Measurements from ENCODE around the gene FOXL1. TPM values are rescaled to one million over a fixed set of nuclear protein-coding genes. Genes with fewer than 3 reads are reported as not detected.

Gene FOXL1
- total RNA-seq, 2 donors from 2014 or later = 0.37 TPM; not detected in 1

DNA sequence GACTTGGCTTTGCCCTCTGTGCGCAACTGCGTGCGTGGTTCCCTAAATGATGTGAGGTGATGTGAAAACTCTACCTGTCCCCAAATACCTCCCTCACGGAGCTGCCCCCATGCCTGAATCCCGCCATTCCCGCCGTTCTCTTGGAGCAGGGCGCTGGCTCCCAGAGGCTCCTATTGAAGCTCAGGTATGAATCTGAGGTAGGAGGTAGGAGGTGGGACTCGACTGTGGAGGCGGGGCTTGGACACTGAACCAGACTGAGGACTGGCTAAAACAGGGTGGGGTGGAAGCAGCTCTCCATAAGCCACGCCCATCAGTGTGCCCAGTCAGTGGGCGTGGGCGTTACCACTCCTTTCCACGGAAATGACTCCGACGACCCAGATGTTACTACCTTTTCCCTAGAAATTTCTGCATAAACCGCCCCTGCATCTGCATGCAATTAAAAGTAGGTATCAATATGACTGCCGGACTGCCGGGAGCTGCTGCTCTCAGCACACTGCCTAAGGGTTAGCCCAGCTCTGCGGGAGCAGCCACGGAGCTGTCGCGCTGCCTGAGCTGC is 41.0 kb downstream of the FOXL1 start:
- no peak overlapping the region for H3K27ac ChIP-seq (ENCODE audit: low read depth, low read length)
- H3K27ac Mint-ChIP-seq = no peak overlapping the region
- H3K4me1 ChIP-seq (ENCODE audit: control insufficient read depth, insufficient read depth, low read length) = no peaks in the 10 kb centered on the region
- TF ChIP-seq, protein P1, sequence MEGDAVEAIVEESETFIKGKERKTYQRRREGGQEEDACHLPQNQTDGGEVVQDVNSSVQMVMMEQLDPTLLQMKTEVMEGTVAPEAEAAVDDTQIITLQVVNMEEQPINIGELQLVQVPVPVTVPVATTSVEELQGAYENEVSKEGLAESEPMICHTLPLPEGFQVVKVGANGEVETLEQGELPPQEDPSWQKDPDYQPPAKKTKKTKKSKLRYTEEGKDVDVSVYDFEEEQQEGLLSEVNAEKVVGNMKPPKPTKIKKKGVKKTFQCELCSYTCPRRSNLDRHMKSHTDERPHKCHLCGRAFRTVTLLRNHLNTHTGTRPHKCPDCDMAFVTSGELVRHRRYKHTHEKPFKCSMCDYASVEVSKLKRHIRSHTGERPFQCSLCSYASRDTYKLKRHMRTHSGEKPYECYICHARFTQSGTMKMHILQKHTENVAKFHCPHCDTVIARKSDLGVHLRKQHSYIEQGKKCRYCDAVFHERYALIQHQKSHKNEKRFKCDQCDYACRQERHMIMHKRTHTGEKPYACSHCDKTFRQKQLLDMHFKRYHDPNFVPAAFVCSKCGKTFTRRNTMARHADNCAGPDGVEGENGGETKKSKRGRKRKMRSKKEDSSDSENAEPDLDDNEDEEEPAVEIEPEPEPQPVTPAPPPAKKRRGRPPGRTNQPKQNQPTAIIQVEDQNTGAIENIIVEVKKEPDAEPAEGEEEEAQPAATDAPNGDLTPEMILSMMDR (conservative IDR thresholded peaks at IDR 0.05) = no peak
- no peak overlapping the region for H3K4me3 ChIP-seq (ENCODE audit: low read length)
- no peaks in the 10 kb centered on the region for H3K9me3 Mint-ChIP-seq
- no peaks in the 10 kb centered on the region for H3K36me3 ChIP-seq (ENCODE audit: control insufficient read depth, insufficient read depth, low read length)
- no peaks in the 10 kb centered on the region for H3K27me3 ChIP-seq (ENCODE audit: control insufficient read depth, insufficient read depth, low read length, poor library complexity, severe bottlenecking)
- no peaks in the 10 kb centered on the region for H3K9me3 ChIP-seq (ENCODE audit: control insufficient read depth, low read length)
- DNase-seq = no peak
- no peak overlapping the region for H3K9ac ChIP-seq (ENCODE audit: extremely low read depth, low read length, poor library complexity, severe bottlenecking)
- peaks cover 9% of the 10 kb centered on the region for H3K4me1 Mint-ChIP-seq
- H3K36me3 Mint-ChIP-seq (ENCODE audit: low read depth) = no peaks in the 10 kb centered on the region
- H3K4me3 Mint-ChIP-seq = no peak overlapping the region
- no peaks in the 10 kb centered on the region for H3K27me3 Mint-ChIP-seq (ENCODE audit: insufficient read depth)
- WGBS, 2 experiments (ENCODE audit: insufficient coverage in 1 of 2, insufficient read length in 1 of 2) = 91 to 93% methylated on average over 11 to 23 of the region's 23 CpGs

DNA sequence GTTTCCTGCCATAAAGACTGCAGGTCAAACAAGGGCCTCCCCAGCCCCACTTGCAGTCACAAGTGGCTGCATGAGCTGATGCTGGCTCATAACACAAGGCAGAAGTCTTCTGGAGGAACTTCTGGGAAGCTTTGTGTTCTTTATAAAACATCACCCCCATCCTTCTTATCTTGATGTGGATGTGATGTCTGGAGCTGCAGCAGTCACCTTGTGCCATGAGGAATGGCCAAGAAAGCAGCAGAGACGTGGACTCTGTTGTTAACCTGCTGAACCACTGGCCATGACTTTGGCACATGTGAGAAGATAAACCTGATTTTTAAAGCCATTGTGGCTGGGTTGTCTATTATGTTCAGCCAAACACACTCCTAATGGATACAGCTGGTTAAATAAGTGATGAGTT is 41.8 kb downstream of the FOXL1 start:
- no peaks in the 10 kb centered on the region for H3K9me3 Mint-ChIP-seq
- 86 to 97% methylated on average over 1 of the region's 1 CpG for WGBS, 2 experiments (ENCODE audit: insufficient coverage in 1 of 2, insufficient read length in 1 of 2)
- H3K36me3 Mint-ChIP-seq (ENCODE audit: low read depth) = no peaks in the 10 kb centered on the region
- H3K4me3 Mint-ChIP-seq = no peak overlapping the region
- TF ChIP-seq, protein P1 (conservative IDR thresholded peaks at IDR 0.05) = no peak
- H3K4me3 ChIP-seq (ENCODE audit: low read length) = no peak overlapping the region
- no peaks in the 10 kb centered on the region for H3K36me3 ChIP-seq (ENCODE audit: control insufficient read depth, insufficient read depth, low read length)
- H3K27me3 ChIP-seq (ENCODE audit: control insufficient read depth, insufficient read depth, low read length, poor library complexity, severe bottlenecking) = no peaks in the 10 kb centered on the region
- no peak for DNase-seq
- H3K27ac Mint-ChIP-seq = no peak overlapping the region
- H3K27ac ChIP-seq (ENCODE audit: low read depth, low read length) = no peak overlapping the region
- no peaks in the 10 kb centered on the region for H3K4me1 ChIP-seq (ENCODE audit: control insufficient read depth, insufficient read depth, low read length)
- no peaks in the 10 kb centered on the region for H3K27me3 Mint-ChIP-seq (ENCODE audit: insufficient read depth)
- peaks cover 3% of the 10 kb centered on the region for H3K4me1 Mint-ChIP-seq
- no peaks in the 10 kb centered on the region for H3K9me3 ChIP-seq (ENCODE audit: control insufficient read depth, low read length)
- H3K9ac ChIP-seq (ENCODE audit: extremely low read depth, low read length, poor library complexity, severe bottlenecking) = no peak overlapping the region

DNA sequence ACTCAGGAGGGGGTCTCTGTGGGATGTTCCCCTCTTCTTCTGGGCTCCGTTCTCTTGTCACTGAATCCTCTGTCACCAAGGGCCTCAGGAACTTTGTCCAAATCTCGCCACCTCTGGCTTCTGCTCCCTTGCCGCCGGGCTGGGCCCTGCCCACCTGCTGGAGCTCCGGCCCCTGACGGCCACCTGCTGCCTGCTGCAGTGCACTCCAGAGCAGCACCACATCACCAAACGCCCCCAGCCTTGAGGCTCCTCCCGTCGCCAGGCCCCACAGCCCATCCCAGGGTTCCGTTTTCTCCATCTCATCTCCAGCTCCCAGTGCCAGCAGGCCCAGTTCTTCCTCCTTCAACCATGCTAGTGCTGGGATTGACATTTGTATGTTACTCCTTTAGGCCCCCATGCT is 43.6 kb downstream of the FOXL1 start:
- Histone ChIP-seq H3K27ac (ENCODE audit: low read depth, low read length) (no peak overlapping the region), H3K27me3 (ENCODE audit: control insufficient read depth, insufficient read depth, low read length, poor library complexity, severe bottlenecking) (no peaks in the 10 kb centered on the region), H3K9ac (ENCODE audit: extremely low read depth, low read length, poor library complexity, severe bottlenecking) (no peak overlapping the region), H3K36me3 (ENCODE audit: control insufficient read depth, insufficient read depth, low read length) (no peaks in the 10 kb centered on the region), H3K4me3 (ENCODE audit: low read length) (no peak overlapping the region), H3K4me1 (ENCODE audit: control insufficient read depth, insufficient read depth, low read length) (no peaks in the 10 kb centered on the region), H3K9me3 (ENCODE audit: control insufficient read depth, low read length) (no peaks in the 10 kb centered on the region)
- H3K27me3 Mint-ChIP-seq (ENCODE audit: insufficient read depth) = no peaks in the 10 kb centered on the region
- peaks cover 3% of the 10 kb centered on the region for H3K4me1 Mint-ChIP-seq
- 83 to 89% methylated on average over 8 to 10 of the region's 10 CpGs for WGBS, 2 experiments (ENCODE audit: insufficient coverage in 1 of 2, insufficient read length in 1 of 2)
- H3K36me3 Mint-ChIP-seq (ENCODE audit: low read depth) = no peaks in the 10 kb centered on the region
- H3K9me3 Mint-ChIP-seq = no peaks in the 10 kb centered on the region
- peak; percentile 37 for DNase-seq
- H3K27ac Mint-ChIP-seq = no peak overlapping the region
- H3K4me3 Mint-ChIP-seq = no peak overlapping the region
- TF ChIP-seq, protein P1 (conservative IDR thresholded peaks at IDR 0.05) = no peak

All from endodermal cell (in vitro differentiated cells).